ENCODE data around the gene SEH1L. TPM values are rescaled to one million over a fixed set of nuclear protein-coding genes. Genes with fewer than 3 reads are reported as not detected.
A peak's percentile ranks its signal among the peaks of the same experiment; 100 is the strongest.
"Not testable (repeated sequence)": the region's sequence is repeated elsewhere in the genome, so short reads cannot be mapped to it uniquely, and the experiment has no call there.

SEH1L gene
- total RNA-seq, 1 donor from 2014 or later, result 28.1 TPM

DNA sequence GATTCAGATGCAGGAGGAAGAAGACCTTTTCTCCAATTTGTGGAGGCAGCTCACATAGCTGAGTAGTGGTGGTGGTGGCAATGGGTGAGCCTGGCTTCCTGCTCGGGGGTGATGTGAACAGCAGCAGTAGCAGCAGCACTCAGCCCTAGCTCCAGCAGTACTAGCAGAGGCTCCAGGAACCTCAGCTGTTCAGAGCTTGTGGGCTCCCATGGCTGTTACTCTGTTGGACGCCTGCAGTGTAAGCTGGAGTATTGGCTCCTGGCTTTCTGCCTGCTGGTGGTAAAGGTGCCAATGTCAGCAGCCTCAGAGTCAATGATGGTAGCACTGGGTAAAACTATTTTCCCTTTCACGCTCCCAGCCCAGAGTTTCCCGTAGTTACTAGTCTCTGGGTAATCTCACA, 3.1 kb upstream of the SEH1L start:
- DNase-seq, result no peak

DNA sequence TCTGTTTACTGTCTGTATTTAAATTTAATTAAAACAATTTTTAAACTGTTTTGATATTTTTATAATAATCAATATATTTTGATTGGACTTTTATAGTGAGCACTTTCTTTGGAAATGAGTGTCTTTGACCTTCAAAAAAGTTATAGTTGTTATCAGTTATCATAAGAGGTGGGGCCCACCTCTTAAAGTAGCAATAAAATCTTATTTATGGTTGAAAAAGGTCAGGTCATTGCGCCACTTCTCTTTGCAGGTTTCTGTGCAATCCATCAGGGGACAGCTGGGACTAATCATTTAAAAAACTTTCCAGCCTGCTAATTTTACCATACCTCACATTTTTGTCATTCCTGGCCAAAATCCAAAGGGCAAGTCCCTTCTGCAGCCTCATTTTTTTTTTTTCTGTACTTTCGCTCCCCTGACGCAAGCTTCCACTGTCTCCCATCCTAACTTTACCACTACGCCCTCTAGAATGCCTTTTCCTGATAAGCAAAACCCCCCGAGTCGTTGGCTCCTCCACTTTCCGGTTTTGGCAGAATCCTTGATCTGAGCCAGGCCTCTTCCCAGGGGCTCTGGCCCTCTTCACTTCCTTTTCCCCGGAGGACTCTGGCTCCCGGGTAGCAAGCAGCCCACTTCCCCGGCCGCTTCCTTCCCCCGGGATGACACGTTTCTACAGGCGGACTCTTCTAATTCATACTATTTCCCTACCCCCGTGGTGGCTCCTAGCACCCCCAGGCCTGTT, 1.1 kb upstream of the SEH1L start:
- peak; percentile 24 for DNase-seq

DNA sequence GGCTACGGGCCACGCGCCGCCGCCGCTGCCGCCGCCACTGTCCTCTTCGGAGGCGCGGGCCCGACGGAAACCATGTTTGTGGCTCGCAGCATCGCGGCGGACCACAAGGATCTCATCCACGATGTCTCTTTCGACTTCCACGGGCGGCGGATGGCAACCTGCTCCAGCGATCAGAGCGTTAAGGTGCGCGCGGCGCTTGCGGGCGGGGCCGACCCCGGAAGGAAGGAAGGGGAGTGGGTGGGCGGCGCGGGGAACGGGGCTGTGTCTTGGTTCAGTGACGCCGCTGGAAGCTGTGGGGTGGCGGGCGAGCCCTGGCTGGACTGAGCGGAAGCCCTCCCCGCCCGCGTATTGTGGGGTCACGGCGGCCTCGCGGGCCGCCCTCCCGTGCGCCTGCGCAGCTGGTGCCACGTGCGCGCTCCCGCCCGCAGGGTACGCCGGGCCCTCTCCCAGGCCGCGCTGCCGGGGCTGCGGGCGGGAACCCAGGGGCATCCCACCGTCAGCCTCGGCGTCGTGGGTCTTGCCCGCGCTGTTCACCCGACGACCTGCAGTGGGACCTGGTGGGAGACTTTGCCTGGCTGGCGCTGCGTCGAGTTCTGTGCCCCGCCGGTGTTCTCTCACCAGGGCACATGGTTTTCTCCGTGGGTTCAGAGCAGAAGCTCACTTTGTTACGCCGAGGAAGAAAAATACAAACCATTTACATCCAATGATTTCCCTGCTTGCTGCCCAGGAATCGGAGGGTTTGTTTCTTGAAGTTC, 416 bp downstream of the SEH1L start:
- peak; percentile 93 for DNase-seq

DNA sequence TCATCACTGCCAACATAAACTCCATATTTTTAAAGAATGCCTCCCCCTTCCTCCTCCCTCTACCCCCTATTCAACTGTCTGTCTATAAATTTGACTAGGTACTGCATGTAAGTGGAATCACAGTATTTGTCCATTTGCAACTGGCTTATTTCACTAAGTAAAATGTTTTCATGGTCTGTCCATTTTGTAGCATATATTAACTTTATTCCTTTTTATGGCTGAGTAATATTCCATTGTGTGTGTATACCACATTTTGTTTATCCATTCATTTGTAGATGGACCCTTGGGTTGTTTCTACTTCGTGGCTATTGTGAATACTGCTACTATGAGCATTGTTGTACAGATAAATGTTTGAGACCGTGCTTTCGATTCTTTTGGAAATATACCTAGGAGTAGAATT, 10.7 kb downstream of the SEH1L start:
- no peak for DNase-seq

DNA sequence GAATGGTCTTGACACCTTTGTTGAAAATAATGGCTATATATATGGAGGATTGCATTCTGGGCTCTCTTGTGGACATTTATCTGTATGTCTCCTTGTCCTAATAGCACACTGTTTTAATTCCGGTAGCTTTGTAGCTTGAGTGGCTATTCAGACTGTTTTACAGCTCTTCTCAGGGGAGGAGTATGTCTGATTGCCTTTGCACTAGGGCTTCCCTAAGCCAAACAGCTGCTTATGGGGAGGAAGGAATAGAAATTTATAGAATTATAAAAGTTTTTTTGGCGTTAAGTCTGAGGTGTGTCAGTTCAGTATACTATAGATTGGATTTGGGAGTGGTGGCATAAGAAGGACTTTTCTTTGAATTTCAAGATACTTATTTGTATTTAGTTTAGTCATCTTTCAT, 12.6 kb downstream of the SEH1L start:
- no peak for DNase-seq

DNA sequence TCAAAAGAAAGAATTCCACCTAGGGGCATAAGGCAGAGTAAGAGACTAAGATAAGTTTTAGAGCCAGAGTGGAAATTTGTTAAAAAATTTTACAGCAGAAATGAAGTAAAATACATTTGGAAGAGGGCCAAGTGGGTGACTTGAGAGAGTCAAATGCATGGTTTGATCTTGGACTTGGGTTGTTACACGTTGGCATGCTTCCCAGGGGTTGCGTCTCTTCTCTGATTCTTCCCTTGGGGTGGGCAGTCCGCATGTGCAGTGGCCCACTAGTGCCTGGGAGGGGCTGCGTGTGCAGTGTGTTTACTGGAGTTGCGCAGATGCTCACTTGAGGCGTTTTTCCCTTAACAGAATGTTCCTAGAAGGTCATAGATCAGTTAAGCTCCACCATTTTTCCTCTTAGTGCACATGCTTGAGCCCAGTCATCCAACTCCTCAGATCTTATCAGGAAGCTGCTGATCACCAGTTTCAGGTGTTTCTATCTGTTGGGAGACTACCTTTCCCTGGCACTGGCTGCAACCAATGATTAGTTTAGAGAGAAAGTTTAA, 13.1 kb downstream of the SEH1L start:
- no peak for DNase-seq

DNA sequence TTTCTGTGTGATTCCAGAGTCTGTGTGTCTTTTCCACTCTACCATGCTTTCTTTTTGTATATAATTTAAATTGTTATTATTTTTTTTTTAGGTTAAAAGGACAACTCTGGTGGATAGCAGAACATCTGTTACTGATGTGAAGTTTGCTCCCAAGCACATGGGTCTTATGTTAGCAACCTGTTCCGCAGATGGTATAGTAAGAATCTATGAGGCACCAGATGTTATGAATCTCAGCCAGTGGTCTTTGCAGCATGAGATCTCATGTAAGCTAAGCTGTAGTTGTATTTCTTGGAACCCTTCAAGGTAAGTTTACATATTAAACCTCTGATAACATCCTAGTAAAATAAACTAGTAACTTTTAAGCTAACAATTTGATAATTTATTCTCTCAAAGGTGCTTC, 15.3 kb downstream of the SEH1L start:
- DNase-seq, result no peak

DNA sequence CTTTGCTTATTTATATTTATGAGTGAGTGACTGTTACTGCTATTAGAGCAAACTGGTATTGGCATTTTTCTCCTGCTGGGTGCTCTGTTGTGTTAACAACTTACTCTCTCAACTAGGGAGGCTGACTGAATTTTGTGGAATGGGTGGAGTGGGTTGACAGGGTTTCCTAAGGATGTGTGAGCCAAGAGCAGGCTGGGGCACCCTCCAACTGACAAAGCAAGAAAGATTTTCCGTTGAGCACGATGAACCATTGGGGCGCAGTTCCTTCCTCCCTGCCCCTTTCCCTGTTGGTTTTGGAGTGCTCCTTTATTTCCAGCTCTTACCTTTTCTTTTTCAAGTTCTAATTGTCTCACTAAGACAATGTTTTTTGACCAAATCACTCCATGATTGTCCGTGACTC, 20.3 kb downstream of the SEH1L start:
- no peak for DNase-seq

DNA sequence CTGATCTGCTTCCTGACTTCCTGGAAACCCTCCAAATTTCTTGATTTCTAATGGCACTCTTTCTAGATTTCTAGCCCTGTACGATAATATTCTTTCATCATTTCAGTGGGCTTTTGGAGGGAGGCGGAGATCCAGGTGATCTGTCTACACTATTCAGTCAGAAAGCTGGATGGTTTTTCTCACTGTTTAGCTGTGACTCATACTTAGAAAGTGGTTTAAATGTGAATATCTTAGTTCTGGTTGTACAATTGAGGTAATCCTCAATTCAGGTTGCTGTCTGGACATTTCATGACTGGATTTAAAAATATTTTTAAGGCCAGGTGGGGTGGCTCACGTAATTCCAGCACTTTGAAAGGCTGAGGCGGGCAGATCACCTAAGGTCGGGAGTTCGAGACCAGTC, 20.8 kb downstream of the SEH1L start:
- DNase-seq, result no peak

DNA sequence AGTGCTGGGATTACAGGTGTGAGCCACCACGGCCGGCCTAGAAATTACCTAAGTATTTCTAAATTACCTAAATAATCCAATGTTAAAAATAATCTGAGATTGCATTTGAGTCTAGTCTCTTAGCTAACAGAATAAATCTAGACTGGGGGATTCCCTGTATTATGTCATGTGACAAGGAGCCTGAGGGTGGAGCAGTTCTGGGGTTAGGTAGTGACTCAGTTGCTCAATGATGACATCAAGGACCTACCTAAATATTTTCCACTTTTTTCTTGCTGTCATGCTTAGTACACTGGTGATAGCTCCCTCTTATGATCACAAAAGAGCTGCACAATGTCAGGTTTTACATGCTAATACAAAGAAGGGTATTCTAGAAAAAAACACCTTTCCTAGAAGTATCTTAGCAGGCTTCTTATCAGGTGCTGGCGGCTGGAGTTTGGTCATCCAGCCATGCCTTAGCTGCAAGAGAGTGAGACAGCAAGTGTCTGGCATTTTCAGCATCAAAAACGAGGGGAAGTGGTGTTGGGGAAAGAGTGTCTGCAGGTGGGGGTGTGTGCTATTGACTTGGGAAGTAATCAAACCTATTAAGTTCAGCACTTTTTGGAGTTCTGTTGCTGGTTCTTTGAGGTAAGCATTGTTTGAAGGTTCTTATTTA, 25.9 kb downstream of the SEH1L start:
- DNase-seq, result no peak

DNA sequence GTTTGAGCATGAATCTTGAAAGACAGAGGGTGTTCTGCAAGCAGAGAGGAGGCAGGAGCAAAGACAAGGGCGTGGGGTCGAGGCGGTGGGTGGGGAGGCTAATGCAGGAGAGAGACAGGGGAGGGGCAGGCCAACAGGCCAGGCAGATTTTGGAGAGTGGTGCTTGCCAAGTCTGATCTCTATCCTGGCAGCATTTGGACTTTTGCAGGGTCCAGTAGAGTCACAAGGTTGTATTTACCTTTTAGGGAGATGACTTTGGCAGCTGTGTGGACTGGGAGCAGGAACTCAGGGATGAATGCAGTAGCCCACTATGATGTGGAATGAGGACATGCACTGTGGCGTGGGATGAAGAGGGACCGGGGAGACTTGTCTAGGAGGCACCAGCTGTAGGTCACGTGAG, 27.7 kb downstream of the SEH1L start:
- no peak for DNase-seq

DNA sequence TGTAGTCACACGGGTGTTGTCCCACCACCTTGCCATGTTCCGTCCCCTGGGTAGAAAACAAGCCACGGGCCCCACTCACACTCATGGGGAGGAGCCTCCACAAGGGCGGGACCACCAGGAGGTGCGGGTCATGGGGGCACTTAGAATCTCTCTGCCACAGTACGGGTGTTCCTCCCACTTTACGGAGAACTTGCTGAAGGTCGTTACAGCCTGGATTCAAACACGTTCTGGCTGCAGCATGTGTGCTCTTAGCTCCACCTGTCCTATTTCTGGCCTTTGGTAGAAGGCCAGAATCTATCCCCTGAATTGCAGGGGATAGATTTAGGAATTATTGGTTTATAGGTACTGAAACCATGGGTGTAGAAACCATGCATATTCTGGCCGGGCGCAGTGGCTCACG, 28.5 kb downstream of the SEH1L start:
- no peak for DNase-seq

DNA sequence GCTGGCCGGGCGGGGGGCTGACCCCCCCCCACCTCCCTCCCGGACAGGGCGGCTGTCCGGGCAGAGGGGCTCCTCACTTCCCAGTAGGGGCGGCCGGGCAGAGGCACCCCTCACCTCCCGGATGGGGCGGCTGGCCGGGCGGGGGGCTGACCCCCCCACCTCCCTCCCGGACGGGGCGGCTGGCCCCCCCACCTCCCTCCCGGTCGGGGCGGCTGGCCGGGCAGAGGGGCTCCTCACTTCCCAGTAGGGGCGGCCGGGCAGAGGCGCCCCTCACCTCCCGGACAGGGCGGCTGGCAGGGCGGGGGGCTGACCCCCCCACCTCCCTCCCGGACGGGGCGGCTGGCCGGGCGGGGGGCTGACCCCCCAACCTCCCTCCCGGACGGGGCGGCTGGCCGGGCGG, 32.3 kb downstream of the SEH1L start:
- not testable (repeated sequence) for DNase-seq

DNA sequence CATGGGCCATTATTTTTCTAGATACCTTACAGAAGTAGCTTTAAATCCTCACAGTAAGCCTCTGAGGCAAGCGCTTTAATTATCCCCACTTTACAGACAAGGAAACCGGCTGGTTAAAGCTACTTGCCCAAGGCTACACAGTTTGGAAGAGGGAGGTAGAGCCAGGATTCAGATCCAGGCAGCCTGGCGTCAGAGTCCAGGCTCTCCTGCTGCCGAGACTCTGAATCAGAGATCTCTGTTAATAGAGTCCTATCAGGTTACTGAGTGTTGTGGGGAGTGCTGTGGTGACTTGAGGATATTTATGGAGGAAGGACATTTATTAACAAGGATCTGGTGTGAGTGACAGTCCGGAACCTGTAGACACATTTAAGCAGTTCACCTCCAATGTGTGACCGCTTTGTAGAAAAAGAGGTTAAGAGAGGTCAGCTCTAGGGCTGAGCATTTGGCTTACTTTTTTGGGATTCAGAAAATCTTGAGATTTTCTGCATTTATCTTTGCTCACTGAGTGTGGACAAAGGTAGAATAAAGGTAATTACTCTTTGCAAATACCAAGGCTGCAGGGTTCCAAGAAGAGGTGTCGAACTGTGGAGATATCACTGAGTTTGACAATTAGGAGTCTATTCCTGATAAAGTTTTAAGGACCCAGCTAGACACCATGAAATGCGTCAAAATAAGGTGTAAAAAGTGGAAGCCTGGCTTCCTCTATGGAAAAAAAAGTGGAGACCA, 41.7 kb downstream of the SEH1L start:
- DNase-seq, result no peak

DNA sequence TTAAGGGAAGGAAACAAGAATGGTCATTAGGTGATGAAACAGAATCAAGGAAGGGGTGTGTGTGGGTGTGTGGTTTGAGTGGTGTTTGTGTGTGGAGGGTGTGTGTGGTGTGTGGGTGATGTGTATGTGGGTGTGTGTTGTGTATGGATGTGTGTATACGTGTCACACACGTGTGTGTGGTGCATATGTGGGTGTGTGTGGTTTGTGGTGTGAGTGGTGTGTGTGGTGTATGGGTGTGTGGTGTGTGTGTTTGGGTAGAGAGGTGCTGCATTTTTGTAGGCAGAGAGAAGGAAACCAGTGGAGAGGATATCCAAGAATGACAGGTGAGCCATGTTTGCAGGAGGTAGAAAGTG, 42.3 kb downstream of the SEH1L start:
- DNase-seq, result no peak

DNA sequence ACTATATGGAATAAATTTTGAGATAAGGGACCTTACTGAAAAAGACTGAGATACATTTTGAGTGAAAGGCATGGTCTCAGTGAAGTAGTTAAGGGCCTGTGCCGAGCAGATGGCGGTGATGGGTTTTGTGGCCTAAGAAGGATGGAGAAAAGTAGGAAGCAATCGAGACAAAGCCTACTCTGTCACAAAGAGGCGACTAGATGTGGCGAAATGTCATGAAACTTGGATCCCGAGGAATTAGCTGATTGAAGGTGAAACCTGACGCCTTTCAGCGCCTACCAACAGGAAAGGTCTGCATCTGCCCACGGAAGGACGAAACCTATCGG, 42.8 kb downstream of the SEH1L start:
- no peak for DNase-seq

DNA sequence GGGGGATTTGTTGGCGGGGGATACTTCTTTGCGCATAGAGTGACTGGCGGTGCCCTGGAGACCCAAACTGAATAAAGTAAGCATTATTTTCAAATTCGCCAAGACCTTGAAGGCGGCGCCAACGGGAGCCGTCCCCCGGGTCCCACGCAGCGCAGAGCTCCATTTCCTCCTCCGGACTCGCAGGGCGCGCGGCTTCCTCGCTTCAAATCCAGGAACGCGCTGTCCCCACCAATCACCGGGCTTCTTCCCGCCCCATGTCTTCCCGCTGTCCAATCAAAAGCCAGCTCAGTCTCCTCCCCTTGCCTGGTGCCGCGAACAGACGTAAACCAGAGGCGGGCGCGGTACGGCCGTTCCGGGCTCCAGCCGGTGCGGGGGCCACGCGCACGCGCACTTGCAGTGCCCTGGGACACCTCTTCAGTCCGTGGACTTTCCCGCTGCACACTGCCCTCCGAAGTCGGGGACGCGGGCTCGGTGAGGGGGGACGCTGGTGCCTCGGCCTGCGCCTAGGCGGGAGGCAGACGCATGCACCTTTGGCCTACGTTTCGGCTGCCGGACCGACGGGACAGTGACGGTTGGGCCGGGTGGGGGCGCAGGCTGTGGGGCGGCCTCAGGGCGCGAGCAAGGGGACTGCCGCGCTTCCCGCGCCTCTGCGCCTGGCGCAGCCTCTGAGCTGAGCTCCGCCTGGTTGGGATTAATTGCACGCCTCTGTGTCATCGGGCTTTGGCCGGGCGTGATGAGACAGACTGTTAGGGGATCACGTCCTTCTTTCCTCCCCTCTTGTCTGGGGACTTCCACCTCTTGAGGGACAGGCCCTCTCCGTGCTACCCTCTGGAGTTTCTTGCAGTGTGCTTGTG, 43.4 kb downstream of the SEH1L start, which contains the start of gene CEP192:
Gene CEP192, plus strand, starts transcription at position 396 of the 854 bp plus-strand sequence. CDS start 8,063 bp downstream, outside the sequence.
- DNase-seq, result peak; percentile 99

DNA sequence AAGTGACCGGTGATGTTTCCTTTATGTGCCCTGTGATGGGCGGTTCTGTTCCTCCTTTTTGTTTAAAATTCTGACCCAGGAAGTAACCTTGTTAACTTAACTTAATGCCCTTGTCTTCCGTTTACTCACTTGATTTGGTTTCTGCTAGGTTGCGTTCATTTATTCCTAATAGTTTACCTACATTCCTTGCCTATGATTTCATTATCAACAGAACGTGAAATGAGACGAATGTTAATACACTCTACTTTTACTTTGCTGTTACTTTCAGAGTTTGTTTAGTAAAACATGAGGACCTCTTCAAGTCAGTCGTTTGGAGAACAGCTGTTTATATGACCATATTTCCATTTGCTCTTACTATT, 44.0 kb downstream of the SEH1L start:
- DNase-seq, result no peak

DNA sequence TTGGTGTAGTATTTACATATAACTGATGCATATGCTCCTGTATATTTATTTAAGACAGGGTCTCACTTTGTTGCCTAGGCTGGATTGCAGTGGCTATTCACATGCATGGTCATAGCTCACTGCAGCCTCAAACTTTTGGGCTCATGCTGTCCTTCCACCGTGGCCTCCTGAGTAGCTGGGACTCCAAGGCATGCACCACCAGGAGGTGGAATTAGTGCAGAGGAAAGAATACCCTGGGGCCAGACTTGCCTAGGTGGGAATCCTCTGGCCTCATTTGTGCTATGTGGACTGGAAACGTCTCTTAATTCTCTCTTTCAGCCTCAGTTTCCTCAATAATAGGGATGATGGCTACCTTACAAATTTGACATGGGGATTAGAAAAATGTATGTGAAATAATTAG, 45.6 kb downstream of the SEH1L start:
- DNase-seq, result no peak

DNA sequence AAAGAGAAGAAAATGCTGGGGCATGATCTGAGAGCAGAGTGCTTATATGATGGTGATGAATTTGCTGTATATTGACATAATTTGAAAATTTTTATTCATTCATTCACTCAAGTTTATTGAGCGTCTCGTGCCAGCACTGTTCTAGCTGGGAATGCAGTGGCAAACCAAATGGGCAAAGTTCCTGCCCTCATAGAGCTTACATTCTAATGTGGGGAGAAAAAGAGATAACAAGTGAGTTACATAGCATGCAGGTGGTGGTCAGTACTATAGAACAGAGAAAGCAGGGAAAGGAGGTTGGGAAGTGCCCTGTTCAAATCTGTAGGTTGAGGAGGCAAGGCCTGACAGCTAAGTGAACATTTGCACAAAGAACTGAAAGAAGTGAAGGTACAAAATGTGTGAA, 47.6 kb downstream of the SEH1L start:
- no peak for DNase-seq

DNA sequence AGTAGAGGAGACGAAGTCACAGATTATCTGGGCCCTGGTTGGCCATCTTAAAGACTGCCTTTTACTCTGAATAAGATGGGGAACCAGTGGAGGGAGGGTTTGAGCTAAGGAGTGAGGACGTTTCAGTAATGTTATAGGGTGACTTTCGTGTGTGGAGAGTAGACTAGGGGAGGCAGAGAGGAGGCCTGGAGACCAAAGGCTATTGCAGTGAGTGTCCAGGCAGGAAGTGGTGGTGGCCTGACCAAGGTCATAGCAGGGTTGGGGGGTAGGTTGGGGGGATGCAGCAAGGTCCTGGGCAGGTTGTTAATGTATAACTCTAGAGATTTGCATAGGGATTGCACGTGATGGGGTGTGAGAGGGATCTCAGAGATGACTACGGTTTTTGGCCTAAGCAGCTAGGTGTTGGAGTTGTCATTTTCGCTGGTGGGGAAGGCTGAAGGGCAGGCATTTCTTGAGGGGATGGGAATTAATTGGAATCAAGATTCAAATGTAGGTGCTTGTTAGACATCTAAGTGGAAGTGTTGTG, 48.2 kb downstream of the SEH1L start:
- no peak for DNase-seq

Measured in skin of body (tissue), 2 donors.